ENCODE data around the gene MDFIC.

GRCh38 chr7:114977277-114977676 lies 55.4 kb downstream of the MDFIC start:
- no peak for TF ChIP-seq EZH2 (IDR thresholded peaks at IDR 0.05)
- TF ChIP-seq POLR2AphosphoS5 (IDR thresholded peaks at IDR 0.05; ENCODE audit: borderline replicate concordance, low read depth, low read length), result no peak

All from SK-N-MC (cell line).